H9 (cell line): ENCODE data around the gene PYGB. TPM values are rescaled to one million over a fixed set of nuclear protein-coding genes. Genes with fewer than 3 reads are reported as not detected.

Source experiments
- DNase-seq: peaks from one replicate; pipeline ENCODE4 v3.0.0-alpha.2; 2017
- H2AFZ ChIP-seq: one replicate; pipeline ENCODE4 v1.6.1; 2013; ENCODE audit warnings: mild to moderate bottlenecking, low read length, control low read depth, moderate library complexity
- H2AK5ac ChIP-seq: 2 replicates; pipeline ENCODE4 v1.6.1; 2013; ENCODE audit warnings: low read length, control low read depth, mixed read lengths; ENCODE audit not compliant: insufficient read length
- H2BK120ac ChIP-seq: one replicate; pipeline ENCODE4 v1.6.1; 2013; ENCODE audit warnings: low read depth, mild to moderate bottlenecking, low read length, control low read depth, inconsistent platforms; ENCODE audit not compliant: poor library complexity, severe bottlenecking
- H2BK12ac ChIP-seq: 2 replicates; pipeline ENCODE4 v1.6.1; 2013; ENCODE audit warnings: low read length, control low read depth, mixed read lengths, low read depth; ENCODE audit not compliant: insufficient read length
- H2BK15ac ChIP-seq: 2 replicates; pipeline ENCODE4 v1.6.1; 2013; ENCODE audit warnings: low read depth, low read length, control low read depth
- H2BK20ac ChIP-seq: one replicate; pipeline ENCODE4 v1.6.1; 2013; ENCODE audit warnings: low read depth, mild to moderate bottlenecking, low read length, control low read depth, inconsistent platforms; ENCODE audit not compliant: poor library complexity, severe bottlenecking
- H2BK5ac ChIP-seq: 2 replicates; pipeline ENCODE4 v1.6.1; 2013; ENCODE audit warnings: low read length, control low read depth, mixed read lengths; ENCODE audit not compliant: insufficient read length
- H3K14ac ChIP-seq: 2 replicates; pipeline ENCODE4 v1.6.1; 2013; ENCODE audit warnings: low read length, control low read depth; ENCODE audit not compliant: insufficient read depth
- H3K18ac ChIP-seq: 2 replicates; pipeline ENCODE4 v1.6.1; 2013; ENCODE audit warnings: low read depth, mild to moderate bottlenecking, mixed read lengths, low read length, control low read depth; ENCODE audit not compliant: insufficient read length
- H3K23ac ChIP-seq: 2 replicates; pipeline ENCODE4 v1.6.1; 2013; ENCODE audit warnings: low read length, control low read depth, mixed read lengths, low read depth; ENCODE audit not compliant: insufficient read length
- H3K23me2 ChIP-seq: 2 replicates; pipeline ENCODE4 v1.6.1; 2013; ENCODE audit warnings: low read depth, mild to moderate bottlenecking, mixed read lengths, low read length, control low read depth; ENCODE audit not compliant: insufficient read length, poor library complexity, severe bottlenecking
- H3K27ac ChIP-seq: 2 replicates; pipeline ENCODE4 v1.5.1; 2013; ENCODE audit warnings: low read length, control low read depth, mixed read lengths, low read depth; ENCODE audit not compliant: insufficient read length
- H3K27me3 ChIP-seq: 2 replicates; pipeline ENCODE4 v1.6.1; 2013; ENCODE audit warnings: low read length, control low read depth, inconsistent platforms; ENCODE audit not compliant: insufficient read depth
- H3K4ac ChIP-seq: 2 replicates; pipeline ENCODE4 v1.6.1; 2013; ENCODE audit warnings: low read depth, mild to moderate bottlenecking, control low read depth, inconsistent platforms, low read length, moderate library complexity
- H3K4me1 ChIP-seq: 2 replicates; pipeline ENCODE4 v1.6.1; 2013; ENCODE audit warnings: low read length, control low read depth, inconsistent platforms; ENCODE audit not compliant: insufficient read depth
- H3K4me2 ChIP-seq: 2 replicates; pipeline ENCODE4 v1.6.1; 2013; ENCODE audit warnings: low read length, control low read depth, mixed read lengths; ENCODE audit not compliant: insufficient read length, insufficient read depth
- H3K56ac ChIP-seq: 2 replicates; pipeline ENCODE4 v1.6.1; 2013; ENCODE audit warnings: low read depth, mild to moderate bottlenecking, mixed read lengths, low read length, control low read depth; ENCODE audit not compliant: insufficient read length
- H3K79me1 ChIP-seq: 2 replicates; pipeline ENCODE4 v1.6.1; 2013; ENCODE audit warnings: low read depth, mild to moderate bottlenecking, moderate library complexity, low read length, control low read depth, inconsistent platforms; ENCODE audit not compliant: insufficient read depth, poor library complexity, severe bottlenecking
- H3K79me2 ChIP-seq: 2 replicates; pipeline ENCODE4 v1.6.1; 2013; ENCODE audit warnings: low read length, control low read depth, inconsistent platforms; ENCODE audit not compliant: insufficient read depth
- H3K9ac ChIP-seq: 2 replicates; pipeline ENCODE4 v1.6.1; 2013; ENCODE audit warnings: low read length, control low read depth, mixed read lengths; ENCODE audit not compliant: insufficient read length; ENCODE audit errors: extremely low read depth
- H3K9me3 ChIP-seq: one replicate; pipeline ENCODE4 v1.6.1; 2013; ENCODE audit warnings: low read depth, low read length, inconsistent platforms; ENCODE audit not compliant: control insufficient read depth
- H3T11ph ChIP-seq: one replicate; pipeline ENCODE4 v1.6.1; 2013; ENCODE audit warnings: mild to moderate bottlenecking, low read length, control low read depth, inconsistent platforms
- H4K20me1 ChIP-seq: one replicate; pipeline ENCODE4 v1.6.1; 2013; ENCODE audit not compliant: control insufficient read depth, insufficient read length, insufficient read depth
- H4K5ac ChIP-seq: 2 replicates; pipeline ENCODE4 v1.6.1; 2013; ENCODE audit warnings: low read depth, mild to moderate bottlenecking, mixed read lengths, low read length, control low read depth; ENCODE audit not compliant: insufficient read length
- H4K8ac ChIP-seq: replicated peaks from 2 replicates; pipeline ENCODE4 v1.6.1; 2013; ENCODE audit warnings: low read length, control low read depth, mixed read lengths, low read depth; ENCODE audit not compliant: insufficient read length
- H4K91ac ChIP-seq: 2 replicates; pipeline ENCODE4 v1.6.1; 2013; ENCODE audit warnings: low read depth, mild to moderate bottlenecking, moderate library complexity, mixed read lengths, low read length, control low read depth; ENCODE audit not compliant: insufficient read length
- H3K27ac Mint-ChIP-seq, 3 experiments: 2 replicates in 2 of 3; 3 replicates in 1 of 3; pipeline ENCODE4 v1.8.0; 2020 to 2021; ENCODE audit warnings: mixed read lengths in 3 of 3, mild to moderate bottlenecking in 1 of 3, moderate library complexity in 1 of 3
- H3K27me3 Mint-ChIP-seq: 2 replicates; pipeline ENCODE4 v1.8.0; 2021; ENCODE audit warnings: low read depth, mild to moderate bottlenecking, moderate library complexity, mixed read lengths
- H3K36me3 Mint-ChIP-seq, 3 experiments: 2 replicates in 2 of 3; 3 replicates in 1 of 3; pipeline ENCODE4 v1.8.0; 2020 to 2021; ENCODE audit warnings: low read depth in 3 of 3, mixed read lengths in 3 of 3; ENCODE audit not compliant: insufficient read depth in 1 of 3
- H3K4me1 Mint-ChIP-seq, 2 experiments: 2 replicates each; pipeline ENCODE4 v1.8.0; 2020; ENCODE audit warnings: mixed read lengths in 2 of 2
- H3K4me3 Mint-ChIP-seq, 2 experiments: 2 replicates in 1 of 2; 3 replicates in 1 of 2; pipeline ENCODE4 v1.8.0; 2020 to 2021; ENCODE audit warnings: mild to moderate bottlenecking in 2 of 2, mixed read lengths in 2 of 2, moderate library complexity in 1 of 2
- H3K9me3 Mint-ChIP-seq, 2 experiments: 2 replicates in 1 of 2; 3 replicates in 1 of 2; pipeline ENCODE4 v1.8.0; 2020; ENCODE audit warnings: mild to moderate bottlenecking in 2 of 2, mixed read lengths in 2 of 2, moderate library complexity in 1 of 2
- CTCF ChIP-seq: fragments of 200-600 bp; sonication (generic); conservative IDR thresholded peaks from 3 replicates; pipeline ENCODE4 v1.8.0; 2021; ENCODE audit warnings: antibody characterized with exemption, mild to moderate bottlenecking
- WGBS: extraction: QIAGEN DNeasy Blood & Tissue Kit; methylation state at CpG from one replicate; pipeline ENCODE4 v1.1.7; 2013; ENCODE audit warnings: missing lambda C conversion rate, low lambda C conversion rate, mixed read lengths; ENCODE audit not compliant: insufficient read length; ENCODE audit errors: extremely low coverage; 5-methylcytosine and 5-hydroxymethylcytosine counted together
- total RNA-seq: library from RNA; stranded (reverse); gene quantifications from 2 replicates; pipeline ENCODE4 v1.2.1, GENCODE V29; 2021

The PYGB gene
- total RNA-seq, 1 experiment from 2014 or later: 46.9 TPM

DNA sequence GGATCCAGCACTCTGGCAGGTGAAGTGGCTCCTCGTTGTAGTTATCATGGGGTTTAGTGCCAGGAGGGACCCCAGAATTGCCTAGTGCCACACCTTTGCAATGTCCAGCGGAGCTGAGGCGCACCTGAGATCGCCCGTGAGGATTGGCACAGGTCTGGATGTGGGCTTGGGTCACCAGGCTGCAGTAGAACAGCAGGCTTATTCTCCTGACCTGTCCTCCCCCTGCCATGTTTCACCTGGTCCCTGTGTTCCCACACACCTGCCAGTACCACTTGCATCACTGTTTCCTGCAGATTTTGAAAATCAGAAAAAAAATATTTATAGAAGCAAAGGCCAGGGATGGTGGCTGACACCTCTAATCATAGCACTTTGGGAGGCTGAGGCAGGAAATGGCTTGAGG lies 35.6 kb upstream of the PYGB start:
- no peak overlapping the region for H3K18ac ChIP-seq
- H4K5ac ChIP-seq: no peak overlapping the region
- no peak overlapping the region for H3K23ac ChIP-seq
- H3K27ac ChIP-seq: no peak overlapping the region
- no peaks in the 10 kb centered on the region for H3K79me2 ChIP-seq
- TF ChIP-seq CTCF: no peak
- no peak overlapping the region for H2AK5ac ChIP-seq
- Mint-ChIP-seq H3K27ac (no peak overlapping the region), H3K36me3 (peaks cover 5 to 53% (median 32%) of the 10 kb centered on the region in 3 experiments; a peak in 6 of 7 replicates), H3K4me1 (peaks cover 0 to 2% of the 10 kb centered on the region in 2 experiments; a peak in 1 of 4 replicates), H3K9me3 (no peaks in the 10 kb centered on the region), H3K4me3 (no peak overlapping the region), H3K27me3 (no peaks in the 10 kb centered on the region)
- H3T11ph ChIP-seq: no peak overlapping the region
- no peak overlapping the region for H4K8ac ChIP-seq
- no peaks in the 10 kb centered on the region for H3K23me2 ChIP-seq
- H2BK20ac ChIP-seq: no peak overlapping the region
- no peak overlapping the region for H3K9ac ChIP-seq
- H3K4me1 ChIP-seq: no peaks in the 10 kb centered on the region
- H3K27me3 ChIP-seq: no peaks in the 10 kb centered on the region; the same call in 1 of the 2 replicates
- H4K91ac ChIP-seq: no peak overlapping the region
- H3K79me1 ChIP-seq: no peaks in the 10 kb centered on the region
- WGBS: no CpG with 5 or more reads among the region's 5 CpGs
- no peak overlapping the region for H2BK15ac ChIP-seq
- no peak overlapping the region for H2BK120ac ChIP-seq
- H3K56ac ChIP-seq: no peak overlapping the region
- no peaks in the 10 kb centered on the region for H3K9me3 ChIP-seq
- H2AFZ ChIP-seq: no peak overlapping the region
- H3K14ac ChIP-seq: no peak overlapping the region; the same call in 1 of the 2 replicates
- H4K20me1 ChIP-seq: no peaks in the 10 kb centered on the region
- DNase-seq: no peak
- no peak overlapping the region for H3K4me2 ChIP-seq
- H2BK5ac ChIP-seq: no peak overlapping the region
- no peak overlapping the region for H2BK12ac ChIP-seq
- no peak overlapping the region for H3K4ac ChIP-seq
